ENCODE measurements around the gene LEF1.

GRCh38 chr4:108141213-108141950 lies 27.4 kb downstream of the LEF1 start:
- TF ChIP-seq CTCF (conservative IDR thresholded peaks at IDR 0.05 in 1 of 2, IDR thresholded peaks at IDR 0.05 in 1 of 2; ENCODE audit: extremely low read depth in 1 of 2, insufficient read depth in 1 of 2, low read depth in 1 of 2, low read length in 2 of 2) (no peak), EZH2 (IDR thresholded peaks at IDR 0.05; ENCODE audit: borderline replicate concordance, low read length) (no peak)

All from mammary epithelial cell (primary cell).